IPS-11a (cell line): ENCODE data around the gene MYL7.

Experiments used
- H3K4me3 ChIP-seq: one replicate; pipeline ENCODE4 v1.5.1; 2013; ENCODE audit warnings: low read depth, low read length, control low read depth

The MYL7 gene

GRCh38 chr7:44150966-44151941 is 10.1 kb upstream of the MYL7 start:
- H3K4me3 ChIP-seq = no peak overlapping the region

- no peak overlapping the region for H3K4me3 ChIP-seq
Observed at GRCh38 chr7:44150466-44150832, 9.3 kb upstream of the MYL7 start.

- H3K4me3 ChIP-seq = no peak overlapping the region
Observed at GRCh38 chr7:44149571-44150465, 8.7 kb upstream of the MYL7 start.

- H3K4me3 ChIP-seq = no peak overlapping the region
Observed at GRCh38 chr7:44148961-44149536, 7.9 kb upstream of the MYL7 start.

GRCh38 chr7:44148166-44148565 is 7.0 kb upstream of the MYL7 start:
- H3K4me3 ChIP-seq = no peak overlapping the region

GRCh38 chr7:44147026-44147991 is 6.2 kb upstream of the MYL7 start:
- H3K4me3 ChIP-seq = no peak overlapping the region

GRCh38 chr7:44145969-44146911 is 5.1 kb upstream of the MYL7 start:
- peak overlapping the region; percentile 18 for H3K4me3 ChIP-seq

GRCh38 chr7:44145479-44145968 is 4.4 kb upstream of the MYL7 start:
- H3K4me3 ChIP-seq = peak overlapping the region; percentile 18

GRCh38 chr7:44144968-44145478 is 3.9 kb upstream of the MYL7 start:
- H3K4me3 ChIP-seq = peak overlapping the region; percentile 18

GRCh38 chr7:44144426-44144967 is 3.4 kb upstream of the MYL7 start:
- no peak overlapping the region for H3K4me3 ChIP-seq

- no peak overlapping the region for H3K4me3 ChIP-seq
Observed at GRCh38 chr7:44143646-44144250, 2.6 kb upstream of the MYL7 start.

- no peak overlapping the region for H3K4me3 ChIP-seq
Observed at GRCh38 chr7:44142028-44142427, 896 bp upstream of the MYL7 start.

GRCh38 chr7:44140341-44140740 is 791 bp downstream of the MYL7 start:
- H3K4me3 ChIP-seq = no peak overlapping the region

- H3K4me3 ChIP-seq = no peak overlapping the region
Observed at GRCh38 chr7:44139311-44140010, 1.7 kb downstream of the MYL7 start.

GRCh38 chr7:44138698-44139097 is 2.4 kb downstream of the MYL7 start:
- no peak overlapping the region for H3K4me3 ChIP-seq

- no peak overlapping the region for H3K4me3 ChIP-seq
Observed at GRCh38 chr7:44136731-44137130, 4.4 kb downstream of the MYL7 start.

- no peak overlapping the region for H3K4me3 ChIP-seq
Observed at GRCh38 chr7:44134943-44135628, 6.0 kb downstream of the MYL7 start.
